KBM-7 (cell line): ENCODE results near the gene C1QTNF12.
"Not testable (repeated sequence)": the region's sequence is repeated elsewhere in the genome, so short reads cannot be mapped to it uniquely, and the experiment has no call there.

Experiments used
- DNase-seq: peaks from one replicate; pipeline ENCODE4 v3.0.0-alpha.2; 2015
- in situ Hi-C: fragments of 300-500 bp; cut with MboI; formaldehyde crosslinking; loops from 2 replicates; pipeline ENCODE4 v1.14.3; 2020; ENCODE audit warnings: low sequenced_read_pairs, low pct_unique_long_range_greater_than_20kb, mixed read lengths

The C1QTNF12 gene

GRCh38 chr1:1262071-1262470, 15.5 kb upstream of the C1QTNF12 start:
- no peak for DNase-seq
- in situ Hi-C loops: no loop called here

- no peak for DNase-seq
- in situ Hi-C loops: no loop called here
Observed at GRCh38 chr1:1260843-1261560, 14.5 kb upstream of the C1QTNF12 start.

GRCh38 chr1:1259951-1260600, 13.6 kb upstream of the C1QTNF12 start:
- in situ Hi-C loops: no loop called here
- no peak for DNase-seq

GRCh38 chr1:1259540-1259939, 13.0 kb upstream of the C1QTNF12 start:
- in situ Hi-C loops: no loop called here
- no peak for DNase-seq

- in situ Hi-C loops: no loop called here
- no peak for DNase-seq
Observed at GRCh38 chr1:1259119-1259488, 12.6 kb upstream of the C1QTNF12 start.

GRCh38 chr1:1256956-1257871, 10.7 kb upstream of the C1QTNF12 start:
- no peak for DNase-seq
- in situ Hi-C loops: no loop called here

- DNase-seq: no peak
- in situ Hi-C loops: no loop called here
Observed at GRCh38 chr1:1255611-1256010, 9.1 kb upstream of the C1QTNF12 start.

- in situ Hi-C loops: no loop called here
- DNase-seq: no peak
Observed at GRCh38 chr1:1255078-1255477, 8.6 kb upstream of the C1QTNF12 start.

- DNase-seq: no peak
- in situ Hi-C loops: no loop called here
Observed at GRCh38 chr1:1254667-1254998, 8.1 kb upstream of the C1QTNF12 start.

- DNase-seq: no peak
- in situ Hi-C loops: no loop called here
Observed at GRCh38 chr1:1253972-1254666, 7.6 kb upstream of the C1QTNF12 start.

GRCh38 chr1:1253314-1253713, 6.8 kb upstream of the C1QTNF12 start:
- in situ Hi-C loops: no loop called here
- no peak for DNase-seq

GRCh38 chr1:1250786-1251284, 4.3 kb upstream of the C1QTNF12 start:
- DNase-seq: peak; percentile 53
- in situ Hi-C loops: no loop called here

GRCh38 chr1:1248009-1248913, 1.7 kb upstream of the C1QTNF12 start:
- in situ Hi-C loops: loop anchor here (25.0 kb wide), 1 partner anchor 111 kb away; no protein-coding TSS in a partner anchor

GRCh38 chr1:1247341-1247913, 905 bp upstream of the C1QTNF12 start:
- in situ Hi-C loops: loop anchor here (25.0 kb wide), 1 partner anchor 110 kb away; no protein-coding TSS in a partner anchor
- DNase-seq: no peak

More at GRCh38 chr1:1248009-1248913, 1.7 kb upstream of the C1QTNF12 start:
- not testable (repeated sequence) for DNase-seq

GRCh38 chr1:1245817-1246576, 525 bp downstream of the C1QTNF12 start:
- no peak for DNase-seq
- in situ Hi-C loops: loop anchor here (25.0 kb wide), 1 partner anchor 109 kb away; no protein-coding TSS in a partner anchor

- in situ Hi-C loops: loop anchor here (25.0 kb wide), 1 partner anchor 108 kb away; no protein-coding TSS in a partner anchor
- no peak for DNase-seq
Observed at GRCh38 chr1:1245178-1245816, 1.2 kb downstream of the C1QTNF12 start.
